ENCODE data around the gene SPEG.

SPEG gene

DNA sequence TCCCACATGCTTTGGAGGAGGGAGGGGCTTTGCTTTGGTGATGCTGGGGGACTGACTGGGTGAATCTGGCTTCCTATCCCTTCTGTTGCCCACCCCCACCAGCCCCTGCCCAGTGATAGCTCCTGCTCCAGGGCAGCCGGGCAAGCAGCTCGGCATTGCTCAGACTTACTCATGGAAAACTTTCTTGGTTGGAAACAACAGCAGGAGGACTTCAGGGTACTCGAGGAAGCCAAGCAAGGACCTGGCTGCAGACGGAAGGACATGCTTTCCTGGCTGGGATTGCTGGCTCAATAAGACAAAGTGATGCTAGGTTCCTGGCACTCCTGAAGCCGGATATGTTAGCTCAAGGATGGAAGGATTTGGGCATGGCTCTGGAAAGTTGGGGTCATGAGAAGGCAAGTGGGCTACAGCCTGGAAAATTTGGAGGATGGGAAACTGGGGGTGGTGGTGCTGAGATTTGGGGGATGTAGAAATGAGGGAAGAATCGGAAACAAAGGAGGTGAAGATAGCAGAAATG is 3.1 kb downstream of the SPEG start:
- TF ChIP-seq CTCF (IDR thresholded peaks at IDR 0.05; ENCODE audit: insufficient read depth, low read depth, low read length, missing control alignments): no peak
- DNase-seq (ENCODE audit: low read depth): no peak
- no peak overlapping the region for H3K4me3 ChIP-seq (ENCODE audit: low read length)

- no peak for DNase-seq (ENCODE audit: low read depth)
- TF ChIP-seq CTCF (IDR thresholded peaks at IDR 0.05; ENCODE audit: insufficient read depth, low read depth, low read length, missing control alignments): no peak
- H3K4me3 ChIP-seq (ENCODE audit: low read length): no peak overlapping the region
These were observed 3.8 kb downstream of the SPEG start for GRCh38 chr2:219438453-219438852.

DNA sequence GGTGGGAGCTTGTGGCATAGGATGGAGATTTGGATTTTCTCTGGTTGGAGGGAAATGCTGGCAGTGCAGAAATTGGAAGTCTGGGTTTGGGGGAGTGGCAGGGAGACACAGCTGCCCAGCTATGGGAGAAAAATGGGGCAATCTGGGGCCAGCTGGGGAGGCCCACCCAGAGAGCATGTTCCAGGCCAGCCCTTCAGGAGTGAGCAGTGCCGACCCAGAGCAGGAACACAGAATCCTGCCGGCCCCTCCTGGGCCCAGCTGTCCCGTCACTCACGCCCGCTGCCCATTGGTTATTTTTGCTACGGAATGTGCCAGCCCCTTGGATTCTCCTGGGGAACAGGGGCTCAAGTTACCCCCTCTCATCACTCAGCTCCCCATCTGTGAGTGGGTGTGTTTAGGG is 4.9 kb downstream of the SPEG start:
- no peak for DNase-seq (ENCODE audit: low read depth)
- no peak for TF ChIP-seq CTCF (IDR thresholded peaks at IDR 0.05; ENCODE audit: insufficient read depth, low read depth, low read length, missing control alignments)
- no peak overlapping the region for H3K4me3 ChIP-seq (ENCODE audit: low read length)

DNA sequence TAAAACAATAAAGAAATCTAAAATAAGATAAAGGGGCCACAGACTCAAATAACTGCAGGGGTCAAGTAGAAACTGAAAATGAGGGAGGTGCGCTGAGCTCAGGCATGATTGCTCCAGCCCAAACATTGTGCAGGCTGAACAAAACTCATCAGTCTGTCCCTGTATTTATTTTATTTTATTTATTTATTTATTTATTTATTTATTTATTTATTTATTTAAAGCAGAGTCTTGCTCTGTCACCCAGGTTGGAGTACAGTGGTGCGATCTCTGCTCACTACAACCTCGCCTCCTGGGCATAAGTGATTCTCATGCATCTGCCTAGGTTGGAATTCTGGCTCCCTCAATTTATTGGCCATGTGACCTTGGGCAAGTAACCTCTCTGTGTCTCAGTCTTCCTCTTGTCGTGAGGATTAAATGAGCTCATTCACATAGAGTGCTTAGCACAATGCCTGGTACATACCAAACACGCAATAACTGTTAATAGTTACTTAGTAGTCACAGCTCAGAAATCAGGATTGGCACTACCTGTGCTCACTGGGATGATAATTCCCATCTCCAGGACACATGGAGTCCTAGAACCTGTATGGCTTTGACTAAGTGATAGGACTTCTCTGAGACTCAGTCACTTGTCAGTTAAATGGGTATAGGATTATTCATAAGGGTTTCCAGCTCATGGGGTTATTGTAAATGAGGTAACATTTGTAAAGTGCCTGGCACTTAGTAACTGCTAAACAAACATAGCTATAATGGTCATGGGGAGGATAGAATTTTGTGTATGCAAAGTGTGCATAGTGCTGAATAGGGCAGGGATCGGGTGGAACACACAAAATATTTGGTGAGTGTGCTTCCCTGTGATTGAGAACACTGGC is 6.0 kb downstream of the SPEG start:
- peak; percentile 42 for DNase-seq (ENCODE audit: low read depth)
- H3K4me3 ChIP-seq (ENCODE audit: low read length): no peak overlapping the region
- no peak for TF ChIP-seq CTCF (IDR thresholded peaks at IDR 0.05; ENCODE audit: insufficient read depth, low read depth, low read length, missing control alignments)

DNA sequence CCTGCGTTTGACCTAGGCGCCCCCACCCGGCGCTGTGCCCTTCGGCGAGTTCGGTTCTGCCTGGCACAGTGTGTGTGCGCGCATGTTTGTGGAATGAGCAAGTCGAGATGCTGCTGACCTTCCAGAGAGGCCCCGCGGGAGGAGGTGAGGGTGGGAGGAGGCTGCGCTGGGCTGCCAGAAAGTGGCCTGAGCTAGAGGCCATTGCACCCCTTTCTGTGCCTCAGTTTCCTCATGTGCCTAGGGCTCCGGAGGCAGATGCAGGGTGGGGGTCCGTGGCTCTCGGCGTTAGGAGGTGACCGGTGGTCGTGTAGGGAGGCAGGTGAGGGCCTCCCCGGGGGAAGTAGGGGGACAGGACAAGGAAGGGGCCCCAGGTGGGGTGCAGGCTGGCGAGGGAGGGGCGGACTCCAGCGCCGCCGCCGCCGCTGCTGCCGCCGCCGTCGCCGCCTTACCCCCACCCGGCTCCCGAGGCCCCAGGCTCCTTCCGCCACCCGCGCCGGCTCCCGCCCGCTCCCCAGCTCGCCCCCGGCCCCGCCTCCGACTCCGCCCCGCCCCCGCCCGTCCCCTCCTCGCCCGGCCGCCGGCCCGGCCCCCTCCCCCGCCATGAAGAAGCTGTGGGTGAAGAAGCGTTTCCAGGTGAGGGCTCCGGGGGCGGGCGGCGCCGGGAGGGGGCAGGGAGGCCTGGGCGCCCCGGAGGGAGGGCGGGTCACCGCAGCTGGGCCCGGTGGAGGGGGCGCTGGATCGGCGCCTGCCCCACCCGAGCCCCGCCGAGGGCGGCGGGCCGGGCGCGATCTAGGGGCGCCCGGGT is 7.0 kb downstream of the SPEG start:
- peak; percentile 44 for DNase-seq (ENCODE audit: low read depth)
- TF ChIP-seq CTCF (IDR thresholded peaks at IDR 0.05; ENCODE audit: insufficient read depth, low read depth, low read length, missing control alignments): no peak
- peak overlapping the region; percentile 42 for H3K4me3 ChIP-seq (ENCODE audit: low read length)

DNA sequence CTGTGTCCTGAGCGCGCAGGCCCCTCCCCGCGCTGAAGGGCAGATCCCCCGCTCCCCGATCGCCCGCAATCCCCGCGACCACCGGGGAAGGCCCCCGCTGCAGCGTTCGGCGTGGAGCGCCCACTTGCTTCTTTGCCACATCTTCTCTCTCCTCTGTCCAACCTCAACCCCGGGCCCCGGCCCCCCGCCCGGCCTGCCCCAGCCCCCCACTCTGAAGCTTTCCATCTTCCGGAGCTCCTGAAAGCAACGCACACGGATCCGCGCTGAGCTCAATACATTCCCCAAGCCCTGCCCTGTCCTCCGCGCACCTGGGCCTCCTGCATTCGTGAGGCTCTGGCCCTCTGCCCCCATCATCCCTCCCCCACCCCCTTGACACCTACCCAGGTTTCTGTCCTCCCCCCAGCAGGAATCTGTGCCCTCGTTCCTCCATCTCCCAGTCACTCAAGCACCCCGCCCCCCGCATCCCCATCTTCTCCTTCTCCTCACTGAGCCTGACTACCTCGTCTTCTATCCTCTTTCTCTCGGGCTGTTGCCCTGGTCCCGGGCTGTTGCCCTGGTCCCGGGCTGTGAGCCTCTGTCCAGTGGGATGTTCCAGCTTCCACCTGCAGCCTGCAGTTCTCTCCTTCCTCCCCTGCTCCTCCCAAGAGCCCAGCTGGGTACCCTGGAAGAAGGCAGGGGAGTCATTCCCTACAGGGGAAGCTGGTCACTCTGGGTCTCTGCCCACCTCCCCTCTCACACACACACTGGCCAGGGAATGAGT is 7.8 kb downstream of the SPEG start:
- no peak for TF ChIP-seq CTCF (IDR thresholded peaks at IDR 0.05; ENCODE audit: insufficient read depth, low read depth, low read length, missing control alignments)
- no peak for DNase-seq (ENCODE audit: low read depth)
- peak overlapping the region; percentile 42 for H3K4me3 ChIP-seq (ENCODE audit: low read length)
